GM10248 (cell line): ENCODE results near the gene MTERF4.
A peak's percentile ranks its signal among the peaks of the same experiment; 100 is the strongest.

Source experiments
- CTCF ChIA-PET: fragments of 300-600 bp; sonication (Branson Sonifier 250); formaldehyde crosslinking; extraction: SDS; loops from one replicate; lab custom pipeline; 2021; ENCODE audit warnings: antibody characterized with exemption; lab: Yijun Ruan, JAX
- POLR2A ChIA-PET: fragments of 350-650 bp; sonication (Branson Sonifier 250); formaldehyde crosslinking; extraction: SDS; loops from one replicate; lab custom pipeline; 2020; ENCODE audit warnings: antibody characterized with exemption; lab: Yijun Ruan, JAX
- DNase-seq: peaks from one replicate; pipeline ENCODE4 v3.0.0; 2012; ENCODE audit errors: extremely low spot score
- TF ChIP-seq, protein P1 (sequence below): IDR thresholded peaks from 2 replicates; pipeline ENCODE4 v1.5.1; 2012; ENCODE audit warnings: mild to moderate bottlenecking, low read depth; ENCODE audit errors: extremely low read depth, missing control alignments, control extremely low read depth

The MTERF4 gene, protein sequence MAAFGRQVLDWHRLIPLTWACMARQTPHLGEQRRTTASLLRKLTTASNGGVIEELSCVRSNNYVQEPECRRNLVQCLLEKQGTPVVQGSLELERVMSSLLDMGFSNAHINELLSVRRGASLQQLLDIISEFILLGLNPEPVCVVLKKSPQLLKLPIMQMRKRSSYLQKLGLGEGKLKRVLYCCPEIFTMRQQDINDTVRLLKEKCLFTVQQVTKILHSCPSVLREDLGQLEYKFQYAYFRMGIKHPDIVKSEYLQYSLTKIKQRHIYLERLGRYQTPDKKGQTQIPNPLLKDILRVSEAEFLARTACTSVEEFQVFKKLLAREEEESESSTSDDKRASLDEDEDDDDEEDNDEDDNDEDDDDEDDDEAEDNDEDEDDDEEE

DNA sequence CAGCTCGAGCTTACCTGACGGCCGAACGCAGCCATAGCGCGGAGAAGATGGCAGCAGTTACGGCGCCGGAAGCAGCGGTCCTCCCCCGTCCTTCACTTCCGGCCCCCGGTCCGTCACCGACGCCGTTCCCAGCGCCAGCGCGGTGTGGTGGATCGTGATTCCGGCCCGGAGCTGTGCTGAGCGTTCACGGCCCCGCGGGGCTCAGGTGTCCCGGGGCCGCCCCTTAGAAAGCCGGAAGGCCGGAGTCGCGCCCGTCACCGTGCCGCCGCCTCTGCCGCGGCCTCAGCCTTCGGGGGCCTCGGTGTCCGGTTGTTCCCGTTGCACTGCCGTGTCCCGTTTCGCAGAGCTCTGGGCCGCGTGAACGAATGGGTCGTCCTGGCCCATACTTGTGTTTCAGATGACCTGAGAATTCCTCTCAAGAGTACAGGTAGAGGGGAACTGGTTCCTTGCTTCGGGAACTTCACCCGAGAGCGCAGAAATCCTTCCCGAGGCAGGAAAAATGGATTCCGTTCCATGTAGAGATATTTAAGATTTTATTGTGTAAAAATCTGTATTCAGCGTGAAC lies at the start of gene MTERF4:
MTERF4 (minus strand) TSS at position 49 of the 565 bp plus-strand sequence; CDS start at position 35, 14 bp downstream.
- peak; percentile 90 for DNase-seq
- TF ChIP-seq, protein P1, sequence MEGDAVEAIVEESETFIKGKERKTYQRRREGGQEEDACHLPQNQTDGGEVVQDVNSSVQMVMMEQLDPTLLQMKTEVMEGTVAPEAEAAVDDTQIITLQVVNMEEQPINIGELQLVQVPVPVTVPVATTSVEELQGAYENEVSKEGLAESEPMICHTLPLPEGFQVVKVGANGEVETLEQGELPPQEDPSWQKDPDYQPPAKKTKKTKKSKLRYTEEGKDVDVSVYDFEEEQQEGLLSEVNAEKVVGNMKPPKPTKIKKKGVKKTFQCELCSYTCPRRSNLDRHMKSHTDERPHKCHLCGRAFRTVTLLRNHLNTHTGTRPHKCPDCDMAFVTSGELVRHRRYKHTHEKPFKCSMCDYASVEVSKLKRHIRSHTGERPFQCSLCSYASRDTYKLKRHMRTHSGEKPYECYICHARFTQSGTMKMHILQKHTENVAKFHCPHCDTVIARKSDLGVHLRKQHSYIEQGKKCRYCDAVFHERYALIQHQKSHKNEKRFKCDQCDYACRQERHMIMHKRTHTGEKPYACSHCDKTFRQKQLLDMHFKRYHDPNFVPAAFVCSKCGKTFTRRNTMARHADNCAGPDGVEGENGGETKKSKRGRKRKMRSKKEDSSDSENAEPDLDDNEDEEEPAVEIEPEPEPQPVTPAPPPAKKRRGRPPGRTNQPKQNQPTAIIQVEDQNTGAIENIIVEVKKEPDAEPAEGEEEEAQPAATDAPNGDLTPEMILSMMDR = no peak
- CTCF ChIA-PET = interaction anchor here (1.2 to 4.1 kb wide), 3 partner anchors 10 to 24 kb away, joined by 3 to 19 read pairs (median 5); no protein-coding TSS in a partner anchor
- POLR2A ChIA-PET = interaction anchor here (0.6 to 2.2 kb wide), 3 partner anchors 14 to 43 kb away, joined by 3 to 8 read pairs (median 4); no protein-coding TSS in a partner anchor

DNA sequence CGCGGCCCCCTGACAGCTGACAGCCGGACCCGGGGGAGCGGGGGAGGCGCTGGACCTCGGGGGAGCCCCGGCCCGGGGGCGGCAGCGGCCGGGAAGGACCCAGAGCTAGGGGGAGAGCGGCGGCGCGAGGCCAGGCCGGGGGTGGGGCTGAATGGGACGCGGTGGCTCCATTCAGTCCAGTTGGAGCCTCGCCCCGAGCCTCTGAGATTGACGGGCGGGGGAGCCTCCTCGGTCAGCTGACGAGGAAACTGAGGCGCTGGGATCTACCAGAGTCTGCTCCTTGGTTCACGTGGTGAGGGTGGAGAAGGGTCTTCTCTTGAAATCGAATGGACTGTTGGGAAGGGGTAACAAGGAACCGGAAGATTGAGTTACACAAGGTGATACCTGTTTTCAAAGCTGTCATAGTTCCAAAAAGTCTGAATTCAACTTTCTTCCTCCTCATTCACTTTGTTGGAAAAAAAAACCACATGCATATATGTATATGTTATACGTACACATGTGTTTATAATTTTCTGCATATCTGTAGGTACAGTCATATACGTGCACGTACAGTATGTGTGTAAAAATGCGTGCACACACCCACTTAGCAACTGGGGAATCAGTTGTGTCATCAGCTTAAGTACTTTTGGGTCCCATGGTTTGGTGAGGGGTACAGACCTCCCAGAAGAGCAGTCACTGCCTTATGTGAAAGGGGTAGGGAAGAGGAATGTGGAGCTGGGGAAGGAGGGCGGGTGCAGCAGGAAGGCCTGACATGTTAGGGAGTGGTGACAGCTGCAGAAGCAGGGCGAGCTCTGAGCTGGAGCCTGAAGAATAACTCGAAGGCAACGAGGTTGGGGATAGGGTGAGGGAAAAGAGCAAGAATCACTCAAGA lies 48.8 kb upstream of the MTERF4 start:
- DNase-seq = no peak
- ChIA-PET POLR2A (interaction anchor here (1.0 kb wide), 1 partner anchor 14 kb away, joined by 3 read pairs; no protein-coding TSS in a partner anchor), CTCF (interaction anchor here (0.8 to 4.0 kb wide), 17 partner anchors 10 to 73 kb away, joined by 3 to 31 read pairs (median 5); no protein-coding TSS in a partner anchor)
- TF ChIP-seq, protein P1 = no peak

DNA sequence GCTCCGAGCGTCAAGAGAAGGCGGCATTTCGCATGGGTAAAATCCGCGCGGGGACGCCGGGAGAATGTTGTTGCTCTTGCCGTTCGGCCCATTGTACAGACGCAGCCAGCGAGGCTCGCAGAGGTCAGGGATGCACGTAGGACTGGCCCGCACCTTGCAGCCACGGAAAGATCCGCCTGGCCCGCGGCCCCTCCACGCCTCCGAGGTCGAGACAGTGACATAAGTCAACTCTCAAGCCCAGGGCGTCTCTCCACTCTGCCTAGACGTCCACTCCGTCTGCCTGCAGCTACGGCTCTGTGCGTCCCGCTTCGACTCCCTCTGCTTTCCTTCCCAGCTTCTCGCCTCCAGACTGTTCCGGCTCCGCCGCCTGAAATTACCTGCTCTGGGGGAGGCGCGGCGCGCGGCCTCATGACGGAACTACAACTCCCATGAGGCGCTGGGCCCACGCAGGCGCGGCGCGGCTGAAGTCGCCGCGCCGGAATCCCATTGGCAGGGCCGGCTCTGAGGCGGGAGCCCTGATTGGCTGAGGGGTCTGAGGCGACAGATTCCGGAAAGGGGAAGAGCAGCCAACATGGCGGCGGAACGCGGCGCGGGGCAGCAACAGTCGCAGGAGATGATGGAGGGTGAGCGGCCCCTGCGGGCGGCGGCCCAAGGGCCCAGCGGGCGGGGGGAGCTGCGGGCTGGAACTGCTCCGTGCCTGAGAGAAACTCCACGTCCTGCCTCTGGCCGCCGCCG lies 48.0 kb upstream of the MTERF4 start, which contains the start of gene PPP1R7:
PPP1R7 (plus strand) TSS at position 543 of the 735 bp plus-strand sequence; CDS start at position 572, 29 bp downstream.
- ChIA-PET CTCF (interaction anchor here (0.8 to 4.0 kb wide), 19 partner anchors 10 to 72 kb away, joined by 3 to 31 read pairs (median 5); no protein-coding TSS in a partner anchor), POLR2A (interaction anchor here (0.6 to 1.2 kb wide), 6 partner anchors 14 to 62 kb away, joined by 3 to 5 read pairs (median 4); no protein-coding TSS in a partner anchor)
- peak; percentile 98 for DNase-seq
- TF ChIP-seq, protein P1 = peak; percentile 59

DNA sequence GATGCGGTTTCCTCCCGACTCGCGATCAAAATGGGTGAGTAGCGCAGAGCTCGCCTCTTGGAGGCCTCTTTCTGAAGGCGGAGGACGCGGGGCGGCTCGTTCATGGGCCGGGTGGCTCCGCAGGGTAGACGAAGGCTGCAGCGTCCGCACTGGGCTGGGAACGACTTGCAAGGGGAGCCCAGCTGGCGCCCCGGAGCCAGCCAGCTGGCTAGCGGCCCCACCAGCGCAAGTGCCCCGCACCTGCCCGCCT lies 47.5 kb upstream of the MTERF4 start:
- POLR2A ChIA-PET = interaction anchor here (0.6 to 1.2 kb wide), 5 partner anchors 17 to 62 kb away, joined by 3 to 5 read pairs (median 4); no protein-coding TSS in a partner anchor
- TF ChIP-seq, protein P1 = no peak
- CTCF ChIA-PET = interaction anchor here (1.0 to 4.0 kb wide), 11 partner anchors 9 to 72 kb away, joined by 3 to 31 read pairs (median 4); no protein-coding TSS in a partner anchor
- no peak for DNase-seq

DNA sequence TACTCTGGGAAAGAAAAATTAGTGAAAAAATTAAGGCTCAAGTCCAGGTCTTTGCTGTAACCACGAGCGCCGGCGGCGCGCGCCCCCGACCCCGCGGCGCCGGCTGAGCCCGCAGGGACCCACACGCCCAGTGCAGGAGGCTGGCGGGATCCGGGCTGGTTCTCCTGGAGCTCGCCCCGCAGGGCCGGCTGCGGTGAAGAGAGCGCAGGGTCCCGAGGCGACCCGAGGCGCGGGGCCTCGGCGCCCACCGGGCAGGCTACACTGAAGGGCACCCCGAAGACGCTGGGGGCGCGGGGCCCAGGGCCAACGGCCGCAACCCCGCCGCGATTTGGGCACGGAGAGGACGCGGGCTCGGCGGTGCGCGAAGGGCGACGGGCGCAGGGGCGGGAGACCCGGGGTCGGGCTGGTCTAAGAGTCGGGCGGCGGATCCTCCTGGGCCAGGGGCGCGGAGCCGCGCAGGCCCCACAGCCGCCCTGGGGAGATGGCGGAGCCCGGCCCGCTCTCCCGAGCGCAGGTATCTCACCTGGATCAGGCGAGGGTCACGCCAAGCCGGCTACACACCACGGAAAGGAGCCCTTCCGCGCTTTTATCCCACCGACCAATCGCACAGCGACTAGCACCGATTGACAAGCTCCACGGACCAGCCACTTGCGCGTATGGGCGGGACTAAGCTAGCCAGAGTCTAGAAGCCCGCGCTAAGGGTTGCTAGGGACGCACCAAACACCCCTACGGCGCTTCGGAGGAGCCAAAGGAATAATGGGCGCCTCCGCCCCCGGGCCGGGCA lies 47.0 kb upstream of the MTERF4 start, which contains the start of gene PASK:
PASK (minus strand) TSS at position 582 of the 784 bp plus-strand sequence. CDS start 6,440 bp downstream, outside the sequence.
- POLR2A ChIA-PET = interaction anchor here (0.5 to 1.2 kb wide), 6 partner anchors 16 to 830 kb away, joined by 3 to 5 read pairs (median 3); no protein-coding TSS in a partner anchor
- TF ChIP-seq, protein P1 = no peak
- peak; percentile 94 for DNase-seq
- CTCF ChIA-PET = interaction anchor here (1.0 to 4.0 kb wide), 9 partner anchors 9 to 71 kb away, joined by 3 to 31 read pairs (median 5); no protein-coding TSS in a partner anchor
